Ovary (tissue), 9 donors: ENCODE measurements around the gene DOCK2. TPM values are rescaled to one million over a fixed set of nuclear protein-coding genes. Genes with fewer than 3 reads are reported as not detected.

Source experiments
- DNase-seq, 5 donors: peaks; one replicate each; pipeline ENCODE4 v3.0.0-alpha.2; 2019 to 2020
- H3K27ac ChIP-seq, 2 donors: fragments of 200-600 bp; one replicate each; pipeline versions ENCODE4 v1.5.1 to v1.8.0; 2019 to 2022
- H3K27me3 ChIP-seq: fragments of 200-600 bp; one replicate; pipeline ENCODE4 v1.8.0; 2022
- H3K36me3 ChIP-seq: fragments of 200-600 bp; sonication (generic); one replicate; pipeline ENCODE4 v1.5.1; 2019
- H3K4me1 ChIP-seq: one replicate; pipeline ENCODE4 v1.8.1; 2013; ENCODE audit warnings: mild to moderate bottlenecking, moderate library complexity; ENCODE audit not compliant: insufficient read depth
- H3K4me3 ChIP-seq: fragments of 200-600 bp; sonication (generic); one replicate; pipeline ENCODE4 v1.5.1; 2017
- H3K9me3 ChIP-seq, 2 donors: fragments of 200-600 bp in 1 of 2; sonication (generic) in 1 of 2; one replicate each; pipeline versions ENCODE4 v1.5.1 to v1.8.1; 2013 to 2019; ENCODE audit warnings: mild to moderate bottlenecking in 1 of 2, moderate library complexity in 1 of 2
- CTCF ChIP-seq, 3 donors: fragments of 450-650 bp in 2 of 3; fragments of 200-600 bp in 1 of 3; IDR thresholded peaks; one replicate each; pipeline versions ENCODE4 v1.5.1 to v1.8.0; 2016 to 2022; ENCODE audit warnings: antibody characterized with exemption in 3 of 3, mild to moderate bottlenecking in 1 of 3
- EP300 ChIP-seq: sonication (generic); formaldehyde crosslinking; IDR thresholded peaks from one replicate; pipeline ENCODE4 v1.6.1; 2017; ENCODE audit warnings: antibody characterized with exemption
- POLR2A ChIP-seq: fragments of 450-650 bp; IDR thresholded peaks from one replicate; pipeline ENCODE4 v1.6.1; 2017; ENCODE audit warnings: antibody characterized with exemption, mild to moderate bottlenecking, moderate library complexity
- WGBS, 3 donors: extraction: QIAGEN DNeasy Blood & Tissue Kit in 1 of 3; methylation state at CpG; one replicate each; pipeline versions ENCODE4 v1.1.5 to v1.1.7; 2013 to 2017; 5-methylcytosine and 5-hydroxymethylcytosine counted together
- intact Hi-C, 4 donors: fragments of 100-400 bp; cut with DNase I; formaldehyde crosslinking; loops; one replicate each; pipeline versions ENCODE4 v1.11.0 to v1.15.1; 2022 to 2023
- polyA plus RNA-seq, 2 donors: library from polyadenylated mRNA; stranded (reverse); fragments of 200-250 nt in 1 of 2; fragments of 350-450 nt in 1 of 2; fragmentation: Illumina TruSeq in 1 of 2; extraction: RNeasy Lipid Tissue Mini Kit (QIAGEN cat#74804) in 1 of 2; gene quantifications; one replicate each; pipeline ENCODE4 v1.2.3, GENCODE V29; 2013 to 2014
- total RNA-seq, 7 donors: library from RNA; depleted of rRNA in 2 of 7; stranded (reverse); fragments of >200 nt in 2 of 7; fragmentation: NEBNext Ultra II Directional in 3 of 7; extraction: Animal tissue kit (Norgen Biotek cat#: 25700) in 3 of 7; gene quantifications; one replicate each; pipeline versions ENCODE4 v1.1.0 to v1.2.4, GENCODE V29; 2016 to 2023
- donor health status: DM: no; HTN: no; CAD: no; lungs with moderate emphysema.
- donor health status: DM: no; HTN: no; CAD: no.
- donor health status: Bipolar disorder and iron deficiency.
- donor health status: DM: yes; HTN: yes; CAD: no.
- donor health status: DM: no; HTN: no; CAD: no.
- donor health status: DM: yes; HTN: yes; CAD: no.

DOCK2 gene
- total and polyA plus RNA-seq, 9 donors, result 1.3 to 10.2 (median 5.4) TPM

- DNase-seq, result no peak
- Histone ChIP-seq H3K27ac (no peak overlapping the region), H3K9me3 (no peaks in the 10 kb centered on the region), H3K36me3 (no peaks in the 10 kb centered on the region), H3K4me3 (no peak overlapping the region), H3K27me3 (no peaks in the 10 kb centered on the region), H3K4me1 (no peaks in the 10 kb centered on the region)
- 82 to 92% (median 91%) methylated on average over 3 of the region's 3 CpGs for WGBS, 3 donors
- intact Hi-C loops, result no loop called here
- no peak for TF ChIP-seq EP300
- TF ChIP-seq POLR2A, result no peak
- TF ChIP-seq CTCF (IDR thresholded peaks at IDR 0.05), result no peak
Measured at GRCh38 chr5:169814045-169814444, 177.0 kb downstream of the DOCK2 start.

GRCh38 chr5:169814522-169814921, 177.4 kb downstream of the DOCK2 start:
- Histone ChIP-seq H3K27ac (no peak overlapping the region), H3K36me3 (no peaks in the 10 kb centered on the region), H3K4me3 (no peak overlapping the region), H3K27me3 (no peaks in the 10 kb centered on the region), H3K4me1 (no peaks in the 10 kb centered on the region), H3K9me3 (no peaks in the 10 kb centered on the region)
- no peak for DNase-seq
- TF ChIP-seq POLR2A (no peak), CTCF (IDR thresholded peaks at IDR 0.05) (no peak), EP300 (no peak)
- intact Hi-C loops, result no loop called here
- 61 to 73% (median 62%) methylated on average over 1 of the region's 1 CpG for WGBS, 3 donors

GRCh38 chr5:169817031-169817430, 180.0 kb downstream of the DOCK2 start:
- no peak overlapping the region for H3K4me3 ChIP-seq
- H3K9me3 ChIP-seq, result no peaks in the 10 kb centered on the region
- TF ChIP-seq POLR2A (no peak), EP300 (no peak), CTCF (IDR thresholded peaks at IDR 0.05) (no peak)
- 86 to 89% (median 86%) methylated on average over 2 of the region's 2 CpGs for WGBS, 3 donors
- H3K36me3 ChIP-seq, result no peaks in the 10 kb centered on the region
- no peak for DNase-seq
- H3K27me3 ChIP-seq, result no peaks in the 10 kb centered on the region
- H3K27ac ChIP-seq, result no peak overlapping the region
- intact Hi-C loops, result no loop called here
- no peaks in the 10 kb centered on the region for H3K4me1 ChIP-seq

- H3K36me3 ChIP-seq, result no peaks in the 10 kb centered on the region
- intact Hi-C loops, result no loop called here
- no peaks in the 10 kb centered on the region for H3K27me3 ChIP-seq
- H3K9me3 ChIP-seq, result no peaks in the 10 kb centered on the region
- H3K4me3 ChIP-seq, result no peak overlapping the region
- no peak overlapping the region for H3K27ac ChIP-seq
- H3K4me1 ChIP-seq, result no peaks in the 10 kb centered on the region
- DNase-seq, result no peak
- TF ChIP-seq POLR2A (no peak), EP300 (no peak), CTCF (IDR thresholded peaks at IDR 0.05) (no peak)
- 64 to 68% (median 66%) methylated on average over 5 of the region's 5 CpGs for WGBS, 3 donors
Measured at GRCh38 chr5:169826618-169827017, 189.5 kb downstream of the DOCK2 start.

- TF ChIP-seq CTCF (IDR thresholded peaks at IDR 0.05) (no peak), EP300 (no peak), POLR2A (no peak)
- 65 to 70% (median 69%) methylated on average over 3 of the region's 3 CpGs for WGBS, 3 donors
- Histone ChIP-seq H3K27ac (no peak overlapping the region), H3K27me3 (no peaks in the 10 kb centered on the region), H3K9me3 (no peaks in the 10 kb centered on the region), H3K4me3 (no peak overlapping the region), H3K4me1 (no peaks in the 10 kb centered on the region), H3K36me3 (no peaks in the 10 kb centered on the region)
- DNase-seq, result no peak
- intact Hi-C loops, result no loop called here
Measured at GRCh38 chr5:169827769-169828168, 190.7 kb downstream of the DOCK2 start.
